GM12864 (cell line): ENCODE data around the gene TCP1.

Experiments
- DNase-seq: peaks from one replicate; pipeline ENCODE4 v3.0.0-alpha.2; 2011; ENCODE audit warnings: low read depth
- H3K4me3 ChIP-seq: 2 replicates; pipeline ENCODE4 v1.5.1; 2011; ENCODE audit warnings: mild to moderate bottlenecking, low read depth, low read length, control low read depth
- TF ChIP-seq, protein P1 (sequence below): IDR thresholded peaks from 2 replicates; pipeline ENCODE4 v1.5.1; 2011; ENCODE audit warnings: low read depth, mild to moderate bottlenecking, moderate library complexity, low read length, control low read depth, inconsistent platforms; ENCODE audit errors: missing control alignments

The TCP1 gene

GRCh38 chr6:159815410-159815809 lies 26.0 kb upstream of the TCP1 start:
- no peak overlapping the region for H3K4me3 ChIP-seq
- TF ChIP-seq, protein P1, sequence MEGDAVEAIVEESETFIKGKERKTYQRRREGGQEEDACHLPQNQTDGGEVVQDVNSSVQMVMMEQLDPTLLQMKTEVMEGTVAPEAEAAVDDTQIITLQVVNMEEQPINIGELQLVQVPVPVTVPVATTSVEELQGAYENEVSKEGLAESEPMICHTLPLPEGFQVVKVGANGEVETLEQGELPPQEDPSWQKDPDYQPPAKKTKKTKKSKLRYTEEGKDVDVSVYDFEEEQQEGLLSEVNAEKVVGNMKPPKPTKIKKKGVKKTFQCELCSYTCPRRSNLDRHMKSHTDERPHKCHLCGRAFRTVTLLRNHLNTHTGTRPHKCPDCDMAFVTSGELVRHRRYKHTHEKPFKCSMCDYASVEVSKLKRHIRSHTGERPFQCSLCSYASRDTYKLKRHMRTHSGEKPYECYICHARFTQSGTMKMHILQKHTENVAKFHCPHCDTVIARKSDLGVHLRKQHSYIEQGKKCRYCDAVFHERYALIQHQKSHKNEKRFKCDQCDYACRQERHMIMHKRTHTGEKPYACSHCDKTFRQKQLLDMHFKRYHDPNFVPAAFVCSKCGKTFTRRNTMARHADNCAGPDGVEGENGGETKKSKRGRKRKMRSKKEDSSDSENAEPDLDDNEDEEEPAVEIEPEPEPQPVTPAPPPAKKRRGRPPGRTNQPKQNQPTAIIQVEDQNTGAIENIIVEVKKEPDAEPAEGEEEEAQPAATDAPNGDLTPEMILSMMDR = no peak
- DNase-seq = no peak

DNA sequence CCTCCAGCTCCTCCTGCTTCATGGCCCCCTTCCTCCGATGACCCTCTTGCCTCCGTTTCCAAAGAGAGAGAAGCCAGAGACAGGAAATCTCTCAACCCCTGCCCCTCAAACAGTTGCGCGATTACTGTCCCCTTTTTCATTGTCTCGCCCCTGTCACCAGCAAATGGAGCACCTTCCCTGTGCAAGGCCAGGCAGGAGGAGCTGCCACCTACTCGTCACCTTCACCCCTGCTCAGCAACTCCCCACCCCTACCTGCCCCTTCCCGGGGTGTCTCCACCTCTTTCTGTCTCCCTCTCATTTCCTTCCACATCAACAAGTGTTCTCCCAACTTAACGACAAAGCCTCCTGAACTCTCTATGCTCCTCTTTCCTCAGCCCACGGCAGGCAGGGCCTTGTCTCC lies 24.4 kb upstream of the TCP1 start:
- no peak for DNase-seq
- H3K4me3 ChIP-seq = no peak overlapping the region
- TF ChIP-seq, protein P1 = no peak

DNA sequence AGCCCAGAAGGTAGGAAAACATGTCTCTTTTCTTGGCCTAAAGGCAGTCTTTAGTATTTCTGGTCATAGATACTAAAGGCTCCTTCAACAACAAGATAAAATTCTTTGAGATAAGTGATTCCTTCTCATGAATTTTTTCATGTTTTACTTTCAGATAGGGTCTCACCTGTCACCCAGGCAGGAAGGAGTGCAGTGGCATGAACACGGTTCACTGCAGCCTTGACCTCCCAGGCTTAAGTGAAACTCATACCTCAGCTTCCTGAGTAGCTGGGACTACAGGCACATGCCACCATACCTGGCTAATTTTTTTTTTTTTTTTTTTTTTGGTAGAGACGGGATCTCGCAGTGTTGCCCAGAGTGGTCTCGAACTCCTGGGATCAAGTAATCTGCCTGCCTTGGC lies 19.7 kb upstream of the TCP1 start:
- TF ChIP-seq, protein P1 = no peak
- H3K4me3 ChIP-seq = no peak overlapping the region
- DNase-seq = no peak

DNA sequence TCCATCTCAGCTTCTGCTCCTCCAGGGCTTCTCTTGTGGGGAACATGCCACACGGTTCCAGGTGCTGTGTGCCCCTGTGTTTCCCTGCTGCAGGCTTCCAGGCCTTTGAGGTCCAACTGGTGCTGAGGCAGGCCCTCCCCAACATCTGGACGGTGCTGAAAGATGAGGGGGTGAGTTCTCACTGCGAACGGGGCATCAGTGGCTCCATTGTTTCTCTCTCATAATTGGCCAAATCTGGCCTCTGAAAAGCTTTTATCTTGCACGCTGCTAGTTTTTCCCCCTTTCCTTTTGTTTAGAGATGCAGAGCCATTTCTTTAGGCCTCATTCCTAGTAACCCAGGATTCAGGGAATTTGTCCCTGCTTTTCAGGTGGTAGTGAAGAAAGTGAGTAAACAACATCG lies 19.2 kb upstream of the TCP1 start:
- no peak overlapping the region for H3K4me3 ChIP-seq
- no peak for DNase-seq
- TF ChIP-seq, protein P1 = no peak

- TF ChIP-seq, protein P1 = no peak
- no peak overlapping the region for H3K4me3 ChIP-seq
- DNase-seq = no peak
Measured at GRCh38 chr6:159807150-159807858, 17.9 kb upstream of the TCP1 start.

- DNase-seq = no peak
- H3K4me3 ChIP-seq = no peak overlapping the region
- TF ChIP-seq, protein P1 = no peak
Measured at GRCh38 chr6:159806021-159806458, 16.6 kb upstream of the TCP1 start.

DNA sequence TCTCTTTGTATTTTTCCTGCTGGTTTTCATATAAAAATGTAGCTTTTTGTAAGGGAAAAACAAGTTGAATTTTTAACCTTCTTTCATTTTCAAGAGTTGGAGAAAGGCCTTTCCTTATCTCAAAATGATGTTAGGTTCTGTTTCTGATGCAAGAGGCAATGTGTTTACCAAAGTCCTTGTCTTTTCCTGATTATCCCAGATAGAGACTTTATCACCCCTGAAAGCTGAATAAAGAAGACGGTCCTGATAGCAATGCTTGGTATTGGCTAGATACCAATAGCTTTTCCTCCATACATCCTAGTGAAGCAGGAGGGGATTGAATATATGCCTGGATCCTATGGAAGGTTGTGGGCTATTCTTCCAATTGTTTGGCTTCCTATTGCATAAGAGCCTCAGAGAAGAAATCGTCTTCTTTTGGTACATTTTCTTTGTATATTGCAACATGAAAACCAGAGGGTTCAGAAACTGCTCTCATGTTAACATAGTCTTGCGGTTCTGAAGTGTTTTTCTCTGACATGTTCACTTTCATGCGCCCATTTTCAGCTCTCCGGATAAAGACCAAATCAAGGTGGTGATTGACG lies 16.1 kb upstream of the TCP1 start:
- DNase-seq = no peak
- TF ChIP-seq, protein P1 = no peak
- no peak overlapping the region for H3K4me3 ChIP-seq
